VCaP (cell line): Measurements from ENCODE around the gene CNOT8.

ENCODE experiments used
- H3K27ac ChIP-seq: fragments of 450-650 bp; 2 replicates; pipeline ENCODE4 v1.5.1; 2017
- TF ChIP-seq, protein P1 (sequence below): fragments of 450-650 bp; conservative IDR thresholded peaks from 2 replicates; pipeline ENCODE4 v1.5.1; 2017; ENCODE audit warnings: mild to moderate bottlenecking, moderate library complexity

Gene CNOT8

DNA sequence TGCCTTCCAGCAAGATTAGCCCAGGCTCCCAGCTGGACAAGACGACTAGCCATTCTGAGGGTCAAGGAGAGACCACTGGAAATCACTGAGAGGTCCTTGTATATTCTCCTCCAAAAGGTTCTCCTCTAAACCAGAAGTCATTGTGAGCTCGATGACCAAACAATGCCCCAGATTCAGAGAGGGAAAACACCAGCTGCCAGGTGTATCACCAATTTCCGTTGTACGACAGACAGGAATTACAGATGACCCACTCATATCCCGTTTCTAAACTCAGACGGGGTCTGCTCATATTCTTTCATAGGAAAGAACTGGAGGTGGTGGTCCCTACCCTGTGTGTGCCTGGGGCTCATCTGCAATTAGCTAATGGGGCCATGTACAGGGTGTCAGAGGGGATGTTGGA is 22.2 kb upstream of the CNOT8 start:
- peak overlapping the region; percentile 61; the same call in 1 of the 2 replicates for H3K27ac ChIP-seq
- TF ChIP-seq, protein P1, sequence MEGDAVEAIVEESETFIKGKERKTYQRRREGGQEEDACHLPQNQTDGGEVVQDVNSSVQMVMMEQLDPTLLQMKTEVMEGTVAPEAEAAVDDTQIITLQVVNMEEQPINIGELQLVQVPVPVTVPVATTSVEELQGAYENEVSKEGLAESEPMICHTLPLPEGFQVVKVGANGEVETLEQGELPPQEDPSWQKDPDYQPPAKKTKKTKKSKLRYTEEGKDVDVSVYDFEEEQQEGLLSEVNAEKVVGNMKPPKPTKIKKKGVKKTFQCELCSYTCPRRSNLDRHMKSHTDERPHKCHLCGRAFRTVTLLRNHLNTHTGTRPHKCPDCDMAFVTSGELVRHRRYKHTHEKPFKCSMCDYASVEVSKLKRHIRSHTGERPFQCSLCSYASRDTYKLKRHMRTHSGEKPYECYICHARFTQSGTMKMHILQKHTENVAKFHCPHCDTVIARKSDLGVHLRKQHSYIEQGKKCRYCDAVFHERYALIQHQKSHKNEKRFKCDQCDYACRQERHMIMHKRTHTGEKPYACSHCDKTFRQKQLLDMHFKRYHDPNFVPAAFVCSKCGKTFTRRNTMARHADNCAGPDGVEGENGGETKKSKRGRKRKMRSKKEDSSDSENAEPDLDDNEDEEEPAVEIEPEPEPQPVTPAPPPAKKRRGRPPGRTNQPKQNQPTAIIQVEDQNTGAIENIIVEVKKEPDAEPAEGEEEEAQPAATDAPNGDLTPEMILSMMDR, result no peak

- TF ChIP-seq, protein P1, result no peak
- no peak overlapping the region; the same call in 1 of the 2 replicates for H3K27ac ChIP-seq
Measured at GRCh38 chr5:154837009-154837901, 21.2 kb upstream of the CNOT8 start.

- H3K27ac ChIP-seq, result peak overlapping the region; percentile 95; the same call in 1 of the 2 replicates
- TF ChIP-seq, protein P1, result no peak
Measured at GRCh38 chr5:154840435-154841272, 17.8 kb upstream of the CNOT8 start.

GRCh38 chr5:154841273-154841661 is 17.2 kb upstream of the CNOT8 start:
- TF ChIP-seq, protein P1, result no peak
- peak overlapping the region; percentile 95; the same call in 1 of the 2 replicates for H3K27ac ChIP-seq

DNA sequence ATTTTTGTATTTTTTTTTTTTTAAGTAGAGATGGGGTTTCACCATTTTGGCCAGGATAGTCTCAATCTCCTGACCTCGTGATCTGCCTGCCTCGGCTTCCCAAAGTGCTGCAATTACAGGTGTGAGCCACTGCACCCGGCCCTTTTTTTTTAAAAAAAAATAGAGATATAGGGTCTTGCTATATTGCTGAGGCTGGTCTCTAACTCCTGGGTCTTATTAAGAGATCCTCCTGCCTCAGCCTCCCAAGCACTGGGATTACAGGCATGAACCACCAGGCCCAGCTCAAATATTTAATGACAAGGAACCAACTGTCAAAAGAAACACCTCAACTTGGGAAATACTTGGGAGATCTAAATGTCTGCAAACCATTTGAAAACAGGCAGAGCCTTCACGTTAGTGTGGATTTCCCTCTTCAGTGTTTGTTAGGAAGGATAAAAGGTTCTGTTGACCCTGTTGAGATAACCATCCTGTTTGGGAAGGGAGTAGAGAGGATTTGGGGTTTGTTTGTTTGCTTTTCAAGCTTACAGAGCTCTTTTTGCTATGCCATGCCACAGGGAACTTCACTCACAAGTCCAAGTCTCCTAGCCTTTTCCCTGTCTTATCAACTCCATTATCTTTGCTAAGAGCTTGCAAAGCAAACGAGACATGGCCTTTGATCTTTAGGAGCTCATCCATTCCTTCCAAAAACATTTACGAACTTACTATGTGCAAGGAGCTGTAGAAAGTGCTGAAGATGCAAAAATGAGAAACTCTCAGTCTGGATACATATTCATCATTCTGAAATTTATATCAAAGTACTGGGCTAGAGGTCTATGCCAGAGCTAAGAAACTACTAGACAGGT is 15.5 kb upstream of the CNOT8 start:
- H3K27ac ChIP-seq, result peak overlapping the region; percentile 95
- TF ChIP-seq, protein P1, result no peak

DNA sequence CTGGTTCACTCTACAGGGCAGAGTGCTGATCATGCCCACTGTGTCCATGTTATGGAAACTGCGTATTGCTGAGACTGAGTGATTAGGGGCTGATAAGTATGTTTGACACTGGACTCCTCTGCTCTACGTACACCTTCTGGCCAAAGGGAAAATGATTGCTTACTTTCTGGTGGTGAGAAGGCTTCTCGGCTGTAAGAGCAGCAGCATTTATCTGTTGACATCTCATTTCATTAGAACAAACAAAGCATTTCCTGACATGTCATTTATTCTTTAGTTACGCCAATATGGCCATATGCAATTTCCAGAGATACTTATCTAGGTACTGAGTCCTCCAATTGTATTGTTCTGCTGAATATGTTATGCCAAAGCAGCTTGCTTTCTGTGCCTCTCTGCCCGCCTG is 13.6 kb upstream of the CNOT8 start:
- H3K27ac ChIP-seq, result peak overlapping the region; percentile 95
- TF ChIP-seq, protein P1, result peak; percentile 26; the same call in 1 of the 2 replicates
